Heart left ventricle (tissue), 13 donors: ENCODE results near the gene THAP11.

Source experiments
- POLR2A ChIP-seq, 2 donors: fragments of 450-650 bp; IDR thresholded peaks; one replicate each; pipeline ENCODE4 v1.6.1; 2017; ENCODE audit warnings: antibody characterized with exemption in 2 of 2, mild to moderate bottlenecking in 2 of 2, moderate library complexity in 2 of 2
- TF ChIP-seq, protein P1 (sequence below), 12 donors: fragments of 200-600 bp; sonication (generic) in 4 of 12; IDR thresholded peaks; one replicate each; pipeline versions ENCODE4 v1.5.0 to v1.8.0; 2018 to 2022; ENCODE audit warnings: antibody characterized with exemption in 12 of 12, mild to moderate bottlenecking in 5 of 12
- donor health status: ischemic (EF 13 %, LVEDD 7.1; RV severe dilation, severe dysfunction).
- donor health status: DM: no; HTN: yes; CAD: no.
- donor health status: DM: no; HTN: no; CAD: no.
- donor health status: ischemic (EF 25% LVEDD 6.9; RV normal size, moderate dysfunction).
- donor health status: ischemic (EF 25% LVEDD 5.7; RV mildly dilated, moderate dysfunction).
- donor health status: ischemic (EF 35%, LVEDD 5.7; RV mildly dilated, moderate dysfunction).
- donor health status: nonischemic (EF 11% LVEDD 7.7; RV severe dilation, severe dysfunction).
- donor health status: DM: yes; HTN: yes; CAD: no.
- donor health status: PGD.
- donor health status: ischemic (EF 29% LVEDD 5.4; RV normal size, mild dysfunction).
- donor health status: nonischemic (EF 23%, LVEDD 6.1; RV moderate dilation, normal function).

DNA sequence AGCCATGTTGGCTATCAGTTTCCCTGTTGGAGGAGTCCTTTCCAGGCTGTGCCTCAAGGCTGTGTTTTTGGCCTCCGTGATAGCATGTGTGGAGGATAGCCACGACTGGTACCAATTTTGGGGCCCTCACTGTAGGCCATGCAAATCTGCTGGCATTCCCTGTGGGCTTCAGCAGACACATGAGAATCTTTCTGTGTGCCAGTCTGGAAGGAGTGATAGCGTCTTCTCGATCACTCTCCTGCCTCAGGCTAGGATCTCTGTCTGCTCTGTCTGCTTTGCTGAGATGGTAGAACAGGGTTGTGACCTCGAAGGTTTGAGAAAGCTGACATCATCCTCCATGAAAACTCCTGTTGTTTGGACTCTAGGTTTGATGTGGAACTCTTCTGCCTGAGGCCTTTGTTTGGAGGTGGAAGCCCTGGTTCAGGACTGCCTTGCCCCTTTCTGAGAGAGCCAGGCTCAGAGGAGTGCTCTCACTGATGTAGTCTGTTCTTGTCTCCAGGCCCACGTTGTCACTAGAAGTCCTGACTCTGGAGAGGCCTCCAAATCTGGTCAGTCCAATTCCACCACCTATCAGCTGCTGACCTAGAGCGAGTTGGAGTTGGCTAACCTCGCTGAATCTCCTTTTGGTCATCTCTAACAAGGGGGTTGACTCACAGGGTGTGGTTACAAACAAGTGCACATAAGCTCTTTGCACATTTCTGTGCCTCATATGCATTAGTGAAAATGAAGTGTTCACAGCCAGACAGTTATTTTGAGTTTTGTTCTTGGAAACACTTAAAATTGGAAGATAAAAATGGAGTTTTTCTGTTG is 18.7 kb downstream of the THAP11 start:
- TF ChIP-seq, protein P1, sequence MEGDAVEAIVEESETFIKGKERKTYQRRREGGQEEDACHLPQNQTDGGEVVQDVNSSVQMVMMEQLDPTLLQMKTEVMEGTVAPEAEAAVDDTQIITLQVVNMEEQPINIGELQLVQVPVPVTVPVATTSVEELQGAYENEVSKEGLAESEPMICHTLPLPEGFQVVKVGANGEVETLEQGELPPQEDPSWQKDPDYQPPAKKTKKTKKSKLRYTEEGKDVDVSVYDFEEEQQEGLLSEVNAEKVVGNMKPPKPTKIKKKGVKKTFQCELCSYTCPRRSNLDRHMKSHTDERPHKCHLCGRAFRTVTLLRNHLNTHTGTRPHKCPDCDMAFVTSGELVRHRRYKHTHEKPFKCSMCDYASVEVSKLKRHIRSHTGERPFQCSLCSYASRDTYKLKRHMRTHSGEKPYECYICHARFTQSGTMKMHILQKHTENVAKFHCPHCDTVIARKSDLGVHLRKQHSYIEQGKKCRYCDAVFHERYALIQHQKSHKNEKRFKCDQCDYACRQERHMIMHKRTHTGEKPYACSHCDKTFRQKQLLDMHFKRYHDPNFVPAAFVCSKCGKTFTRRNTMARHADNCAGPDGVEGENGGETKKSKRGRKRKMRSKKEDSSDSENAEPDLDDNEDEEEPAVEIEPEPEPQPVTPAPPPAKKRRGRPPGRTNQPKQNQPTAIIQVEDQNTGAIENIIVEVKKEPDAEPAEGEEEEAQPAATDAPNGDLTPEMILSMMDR (IDR thresholded peaks at IDR 0.05) = no peak
- no peak for TF ChIP-seq POLR2A (IDR thresholded peaks at IDR 0.05)
